ENCODE results near the gene ABCA13.

The ABCA13 gene

GRCh38 chr7:48300301-48300700 lies 129.0 kb downstream of the ABCA13 start:
- DNase-seq: no peak

GRCh38 chr7:48301201-48301600 lies 129.9 kb downstream of the ABCA13 start:
- DNase-seq: no peak

GRCh38 chr7:48304641-48305040 lies 133.4 kb downstream of the ABCA13 start:
- DNase-seq: no peak

- DNase-seq: no peak
Measured at GRCh38 chr7:48305661-48306060, 134.4 kb downstream of the ABCA13 start.

- no peak for DNase-seq
Measured at GRCh38 chr7:48307041-48307714, 135.9 kb downstream of the ABCA13 start.

- no peak for DNase-seq
Measured at GRCh38 chr7:48309720-48310119, 138.5 kb downstream of the ABCA13 start.

GRCh38 chr7:48311464-48312100 lies 140.3 kb downstream of the ABCA13 start:
- DNase-seq: no peak

- DNase-seq: no peak
Measured at GRCh38 chr7:48312151-48312550, 140.9 kb downstream of the ABCA13 start.

- no peak for DNase-seq
Measured at GRCh38 chr7:48316768-48317167, 145.5 kb downstream of the ABCA13 start.

- DNase-seq: no peak
Measured at GRCh38 chr7:48317360-48317759, 146.1 kb downstream of the ABCA13 start.

- DNase-seq: no peak
Measured at GRCh38 chr7:48321319-48322010, 150.2 kb downstream of the ABCA13 start.

- no peak for DNase-seq
Measured at GRCh38 chr7:48337012-48337621, 165.9 kb downstream of the ABCA13 start.

- DNase-seq: no peak
Measured at GRCh38 chr7:48337781-48338180, 166.5 kb downstream of the ABCA13 start.

GRCh38 chr7:48347230-48347825 lies 176.1 kb downstream of the ABCA13 start:
- no peak for DNase-seq

GRCh38 chr7:48350515-48350914 lies 179.3 kb downstream of the ABCA13 start:
- no peak for DNase-seq

- DNase-seq: no peak
Measured at GRCh38 chr7:48351900-48352299, 180.6 kb downstream of the ABCA13 start.

- no peak for DNase-seq
Measured at GRCh38 chr7:48355346-48355745, 184.1 kb downstream of the ABCA13 start.

GRCh38 chr7:48360574-48360973 lies 189.3 kb downstream of the ABCA13 start:
- DNase-seq: no peak

GRCh38 chr7:48363174-48363573 lies 191.9 kb downstream of the ABCA13 start:
- DNase-seq: no peak

GRCh38 chr7:48365010-48365409 lies 193.8 kb downstream of the ABCA13 start:
- no peak for DNase-seq

GRCh38 chr7:48366096-48366495 lies 194.8 kb downstream of the ABCA13 start:
- no peak for DNase-seq

GRCh38 chr7:48376263-48376662 lies 205.0 kb downstream of the ABCA13 start:
- DNase-seq: no peak

GRCh38 chr7:48380921-48381320 lies 209.7 kb downstream of the ABCA13 start:
- no peak for DNase-seq

Measured in NCI-H1417 treated with DMSO at 0.1 percent for 48 hours (cell line).